ENCODE results near the gene KRTAP4-6. TPM values are rescaled to one million over a fixed set of nuclear protein-coding genes. Genes with fewer than 3 reads are reported as not detected.
"Not testable (repeated sequence)": the region's sequence is repeated elsewhere in the genome, so short reads cannot be mapped to it uniquely, and the experiment has no call there.

Gene KRTAP4-6
- polyA plus RNA-seq, 4 donors, result not detected

GRCh38 chr17:41141361-41141760, 1.0 kb upstream of the KRTAP4-6 start:
- no peak for DNase-seq
- H3K27me3 ChIP-seq (ENCODE audit: control insufficient read depth in 3 of 3, insufficient read depth in 3 of 3, low read length in 3 of 3), result no peaks in the 10 kb centered on the region
- H3K4me1 ChIP-seq (ENCODE audit: control insufficient read depth in 3 of 3, insufficient read depth in 2 of 3, low read depth in 1 of 3, low read length in 2 of 3), result no peaks in the 10 kb centered on the region
- no peaks in the 10 kb centered on the region for H3K36me3 ChIP-seq (ENCODE audit: control insufficient read depth in 3 of 3, insufficient read depth in 2 of 3, low read depth in 1 of 3, low read length in 3 of 3)
- no peak overlapping the region for H3K27ac ChIP-seq (ENCODE audit: low read depth in 1 of 3, low read length in 2 of 3)
- H3K4me3 ChIP-seq (ENCODE audit: low read depth in 1 of 3, low read length in 3 of 3), result no peak overlapping the region
- FAIRE-seq, result no peak
- peaks cover 0 to 9% of the 10 kb centered on the region in 2 donors for H3K9me3 ChIP-seq (ENCODE audit: control insufficient read depth in 2 of 2, insufficient read depth in 1 of 2, low read depth in 1 of 2, low read length in 1 of 2)

GRCh38 chr17:41139865-41140264, 479 bp downstream of the KRTAP4-6 start:
- not testable (repeated sequence) for H3K9me3 ChIP-seq (ENCODE audit: control insufficient read depth in 2 of 2, insufficient read depth in 1 of 2, low read depth in 1 of 2, low read length in 1 of 2); DNase-seq; FAIRE-seq; H3K27ac ChIP-seq (ENCODE audit: low read depth in 1 of 3, low read length in 2 of 3); H3K27me3 ChIP-seq (ENCODE audit: control insufficient read depth in 3 of 3, insufficient read depth in 3 of 3, low read length in 3 of 3); H3K4me1 ChIP-seq (ENCODE audit: control insufficient read depth in 3 of 3, insufficient read depth in 2 of 3, low read depth in 1 of 3, low read length in 2 of 3); H3K36me3 ChIP-seq (ENCODE audit: control insufficient read depth in 3 of 3, insufficient read depth in 2 of 3, low read depth in 1 of 3, low read length in 3 of 3); H3K4me3 ChIP-seq (ENCODE audit: low read depth in 1 of 3, low read length in 3 of 3)
- WGBS, 3 donors, result 84 to 90% (median 87%) methylated on average over 12 of the region's 12 CpGs

GRCh38 chr17:41133880-41134735, 6.2 kb downstream of the KRTAP4-6 start:
- Histone ChIP-seq H3K36me3 (ENCODE audit: control insufficient read depth in 3 of 3, insufficient read depth in 2 of 3, low read depth in 1 of 3, low read length in 3 of 3) (no peaks in the 10 kb centered on the region), H3K9me3 (ENCODE audit: control insufficient read depth in 2 of 2, insufficient read depth in 1 of 2, low read depth in 1 of 2, low read length in 1 of 2) (no peaks in the 10 kb centered on the region), H3K27me3 (ENCODE audit: control insufficient read depth in 3 of 3, insufficient read depth in 3 of 3, low read length in 3 of 3) (no peaks in the 10 kb centered on the region), H3K27ac (ENCODE audit: low read depth in 1 of 3, low read length in 2 of 3) (no peak overlapping the region), H3K4me1 (ENCODE audit: control insufficient read depth in 3 of 3, insufficient read depth in 2 of 3, low read depth in 1 of 3, low read length in 2 of 3) (no peaks in the 10 kb centered on the region), H3K4me3 (ENCODE audit: low read depth in 1 of 3, low read length in 3 of 3) (no peak overlapping the region)
- 58 to 79% (median 66%) methylated on average over 2 of the region's 2 CpGs for WGBS, 3 donors
- FAIRE-seq, result no peak
- DNase-seq, result no peak

GRCh38 chr17:41131979-41132378, 8.4 kb downstream of the KRTAP4-6 start:
- no peak for FAIRE-seq
- Histone ChIP-seq H3K9me3 (ENCODE audit: control insufficient read depth in 2 of 2, insufficient read depth in 1 of 2, low read depth in 1 of 2, low read length in 1 of 2) (no peaks in the 10 kb centered on the region), H3K4me3 (ENCODE audit: low read depth in 1 of 3, low read length in 3 of 3) (no peak overlapping the region), H3K27ac (ENCODE audit: low read depth in 1 of 3, low read length in 2 of 3) (no peak overlapping the region), H3K36me3 (ENCODE audit: control insufficient read depth in 3 of 3, insufficient read depth in 2 of 3, low read depth in 1 of 3, low read length in 3 of 3) (no peaks in the 10 kb centered on the region), H3K27me3 (ENCODE audit: control insufficient read depth in 3 of 3, insufficient read depth in 3 of 3, low read length in 3 of 3) (no peaks in the 10 kb centered on the region), H3K4me1 (ENCODE audit: control insufficient read depth in 3 of 3, insufficient read depth in 2 of 3, low read depth in 1 of 3, low read length in 2 of 3) (no peaks in the 10 kb centered on the region)
- WGBS, 3 donors, result 61 to 73% (median 64%) methylated on average over 3 of the region's 3 CpGs
- no peak for DNase-seq

- no peak for FAIRE-seq
Observed at GRCh38 chr17:41127371-41127770, 13.0 kb downstream of the KRTAP4-6 start.

GRCh38 chr17:41126412-41126811, 13.9 kb downstream of the KRTAP4-6 start:
- no peak for DNase-seq
- no peaks in the 10 kb centered on the region for H3K36me3 ChIP-seq (ENCODE audit: control insufficient read depth in 3 of 3, insufficient read depth in 2 of 3, low read depth in 1 of 3, low read length in 3 of 3)
- H3K9me3 ChIP-seq (ENCODE audit: control insufficient read depth in 2 of 2, insufficient read depth in 1 of 2, low read depth in 1 of 2, low read length in 1 of 2), result no peaks in the 10 kb centered on the region
- no peak overlapping the region for H3K27ac ChIP-seq (ENCODE audit: low read depth in 1 of 3, low read length in 2 of 3)
- peaks cover 0 to 2% (median 0%) of the 10 kb centered on the region in 3 donors for H3K27me3 ChIP-seq (ENCODE audit: control insufficient read depth in 3 of 3, insufficient read depth in 3 of 3, low read length in 3 of 3)
- FAIRE-seq, result no peak
- H3K4me1 ChIP-seq (ENCODE audit: control insufficient read depth in 3 of 3, insufficient read depth in 2 of 3, low read depth in 1 of 3, low read length in 2 of 3), result no peaks in the 10 kb centered on the region
- no peak overlapping the region for H3K4me3 ChIP-seq (ENCODE audit: low read depth in 1 of 3, low read length in 3 of 3)
- 83 to 88% (median 87%) methylated on average over 3 of the region's 3 CpGs for WGBS, 3 donors

More at GRCh38 chr17:41127371-41127770, 13.0 kb downstream of the KRTAP4-6 start:
- Histone ChIP-seq H3K36me3 (ENCODE audit: control insufficient read depth in 3 of 3, insufficient read depth in 2 of 3, low read depth in 1 of 3, low read length in 3 of 3) (no peaks in the 10 kb centered on the region), H3K4me1 (ENCODE audit: control insufficient read depth in 3 of 3, insufficient read depth in 2 of 3, low read depth in 1 of 3, low read length in 2 of 3) (no peaks in the 10 kb centered on the region), H3K27ac (ENCODE audit: low read depth in 1 of 3, low read length in 2 of 3) (no peak overlapping the region), H3K27me3 (ENCODE audit: control insufficient read depth in 3 of 3, insufficient read depth in 3 of 3, low read length in 3 of 3) (no peaks in the 10 kb centered on the region), H3K9me3 (ENCODE audit: control insufficient read depth in 2 of 2, insufficient read depth in 1 of 2, low read depth in 1 of 2, low read length in 1 of 2) (no peaks in the 10 kb centered on the region), H3K4me3 (ENCODE audit: low read depth in 1 of 3, low read length in 3 of 3) (no peak overlapping the region)
- DNase-seq, result no peak
- WGBS, 3 donors, result 11 to 71% (median 34%) methylated on average over 1 of the region's 1 CpG

GRCh38 chr17:41125064-41125463, 15.3 kb downstream of the KRTAP4-6 start:
- no peaks in the 10 kb centered on the region for H3K36me3 ChIP-seq (ENCODE audit: control insufficient read depth in 3 of 3, insufficient read depth in 2 of 3, low read depth in 1 of 3, low read length in 3 of 3)
- H3K4me3 ChIP-seq (ENCODE audit: low read depth in 1 of 3, low read length in 3 of 3), result no peak overlapping the region
- WGBS, 3 donors, result 71 to 97% (median 91%) methylated on average over 2 of the region's 2 CpGs
- H3K27ac ChIP-seq (ENCODE audit: low read depth in 1 of 3, low read length in 2 of 3), result no peak overlapping the region
- H3K9me3 ChIP-seq (ENCODE audit: control insufficient read depth in 2 of 2, insufficient read depth in 1 of 2, low read depth in 1 of 2, low read length in 1 of 2), result no peaks in the 10 kb centered on the region
- no peak for DNase-seq
- no peaks in the 10 kb centered on the region for H3K4me1 ChIP-seq (ENCODE audit: control insufficient read depth in 3 of 3, insufficient read depth in 2 of 3, low read depth in 1 of 3, low read length in 2 of 3)
- peaks cover 0 to 2% (median 0%) of the 10 kb centered on the region in 3 donors for H3K27me3 ChIP-seq (ENCODE audit: control insufficient read depth in 3 of 3, insufficient read depth in 3 of 3, low read length in 3 of 3)
- FAIRE-seq, result no peak

GRCh38 chr17:41123991-41124371, 16.4 kb downstream of the KRTAP4-6 start, which contains the start of gene KRTAP4-12:
Gene KRTAP4-12 (minus strand): TSS chr17:41124182. CDS start chr17:41124122, 60 bp downstream.
- not testable (repeated sequence) for H3K27me3 ChIP-seq (ENCODE audit: control insufficient read depth in 3 of 3, insufficient read depth in 3 of 3, low read length in 3 of 3); H3K4me3 ChIP-seq (ENCODE audit: low read depth in 1 of 3, low read length in 3 of 3); H3K27ac ChIP-seq (ENCODE audit: low read depth in 1 of 3, low read length in 2 of 3); H3K9me3 ChIP-seq (ENCODE audit: control insufficient read depth in 2 of 2, insufficient read depth in 1 of 2, low read depth in 1 of 2, low read length in 1 of 2); DNase-seq; H3K36me3 ChIP-seq (ENCODE audit: control insufficient read depth in 3 of 3, insufficient read depth in 2 of 3, low read depth in 1 of 3, low read length in 3 of 3); FAIRE-seq; H3K4me1 ChIP-seq (ENCODE audit: control insufficient read depth in 3 of 3, insufficient read depth in 2 of 3, low read depth in 1 of 3, low read length in 2 of 3)
- 73 to 80% (median 76%) methylated on average over 3 of the region's 3 CpGs for WGBS, 3 donors

Measured in small intestine (tissue), 7 donors.